ENCODE results near the gene SEPSECS. TPM values are rescaled to one million over a fixed set of nuclear protein-coding genes. Genes with fewer than 3 reads are reported as not detected.

SEPSECS gene
- total RNA-seq, 4 donors from 2014 or later: 4.7 to 7.7 (median 6.8) TPM

DNA sequence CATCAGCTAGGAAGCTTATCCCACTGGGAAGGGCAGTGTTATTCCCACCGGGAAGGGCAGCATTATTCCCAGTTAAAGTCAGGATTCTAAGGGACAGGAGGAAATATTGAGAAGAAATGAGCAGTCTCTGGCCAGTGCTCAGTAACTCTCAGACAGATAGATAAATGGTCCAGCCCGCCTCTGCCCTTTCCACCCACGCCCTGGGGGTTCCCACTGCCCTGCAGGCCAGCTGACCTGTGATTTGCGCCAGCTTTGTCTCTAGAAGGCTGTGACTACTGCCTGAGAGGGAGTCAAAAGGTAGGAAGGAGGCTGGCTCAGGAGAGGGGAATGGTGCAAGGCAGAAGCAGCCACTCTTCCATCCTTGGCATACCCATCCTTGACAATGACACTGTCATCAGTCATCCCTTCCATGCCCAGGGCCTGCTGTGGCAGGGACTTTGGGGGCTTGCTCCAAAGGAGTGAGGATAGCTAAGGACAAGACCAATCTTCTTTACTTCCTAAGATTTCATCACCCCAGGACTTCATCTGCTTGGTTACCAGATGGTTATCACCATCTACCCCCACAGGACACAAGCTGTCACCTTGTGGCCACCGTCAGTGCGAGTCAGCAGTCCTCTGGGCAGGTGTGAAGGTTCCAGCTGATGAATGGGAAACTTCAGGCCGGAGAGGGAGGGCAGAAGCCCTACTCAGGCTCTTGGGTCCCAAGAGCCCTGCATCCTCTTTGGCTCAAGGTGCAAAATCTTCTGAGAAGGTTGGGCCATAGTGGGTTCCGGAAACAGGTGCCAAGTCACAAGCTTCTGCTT lies 49.5 kb downstream of the SEPSECS start:
- no peak for DNase-seq (ENCODE audit: low spot score)
- no peak for ATAC-seq (ENCODE audit: low FRiP score)
- TF ChIP-seq, protein P1, sequence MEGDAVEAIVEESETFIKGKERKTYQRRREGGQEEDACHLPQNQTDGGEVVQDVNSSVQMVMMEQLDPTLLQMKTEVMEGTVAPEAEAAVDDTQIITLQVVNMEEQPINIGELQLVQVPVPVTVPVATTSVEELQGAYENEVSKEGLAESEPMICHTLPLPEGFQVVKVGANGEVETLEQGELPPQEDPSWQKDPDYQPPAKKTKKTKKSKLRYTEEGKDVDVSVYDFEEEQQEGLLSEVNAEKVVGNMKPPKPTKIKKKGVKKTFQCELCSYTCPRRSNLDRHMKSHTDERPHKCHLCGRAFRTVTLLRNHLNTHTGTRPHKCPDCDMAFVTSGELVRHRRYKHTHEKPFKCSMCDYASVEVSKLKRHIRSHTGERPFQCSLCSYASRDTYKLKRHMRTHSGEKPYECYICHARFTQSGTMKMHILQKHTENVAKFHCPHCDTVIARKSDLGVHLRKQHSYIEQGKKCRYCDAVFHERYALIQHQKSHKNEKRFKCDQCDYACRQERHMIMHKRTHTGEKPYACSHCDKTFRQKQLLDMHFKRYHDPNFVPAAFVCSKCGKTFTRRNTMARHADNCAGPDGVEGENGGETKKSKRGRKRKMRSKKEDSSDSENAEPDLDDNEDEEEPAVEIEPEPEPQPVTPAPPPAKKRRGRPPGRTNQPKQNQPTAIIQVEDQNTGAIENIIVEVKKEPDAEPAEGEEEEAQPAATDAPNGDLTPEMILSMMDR (IDR thresholded peaks at IDR 0.05): no peak

DNA sequence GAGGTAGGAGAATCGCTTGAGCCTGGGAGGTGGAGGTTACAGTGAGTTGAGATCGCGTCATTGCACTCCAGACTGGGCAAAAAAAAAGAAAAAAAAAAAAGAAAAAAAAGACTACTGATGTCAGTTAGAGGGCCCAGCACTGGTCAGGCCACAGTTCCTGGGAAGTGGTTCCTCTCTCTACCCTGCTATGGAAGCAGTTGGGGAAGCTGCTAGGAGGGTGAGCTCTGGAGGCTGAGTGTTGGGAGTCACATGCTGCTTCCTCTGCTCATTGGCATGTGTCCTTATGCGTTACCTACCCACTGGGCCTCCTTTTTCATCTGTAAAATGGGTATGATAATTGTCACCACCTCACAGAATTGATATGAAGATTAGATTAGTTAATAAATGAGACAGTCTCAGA lies 50.7 kb downstream of the SEPSECS start:
- ATAC-seq (ENCODE audit: low FRiP score) (no peak), DNase-seq (ENCODE audit: low spot score) (no peak)
- TF ChIP-seq, protein P1 (IDR thresholded peaks at IDR 0.05): no peak

DNA sequence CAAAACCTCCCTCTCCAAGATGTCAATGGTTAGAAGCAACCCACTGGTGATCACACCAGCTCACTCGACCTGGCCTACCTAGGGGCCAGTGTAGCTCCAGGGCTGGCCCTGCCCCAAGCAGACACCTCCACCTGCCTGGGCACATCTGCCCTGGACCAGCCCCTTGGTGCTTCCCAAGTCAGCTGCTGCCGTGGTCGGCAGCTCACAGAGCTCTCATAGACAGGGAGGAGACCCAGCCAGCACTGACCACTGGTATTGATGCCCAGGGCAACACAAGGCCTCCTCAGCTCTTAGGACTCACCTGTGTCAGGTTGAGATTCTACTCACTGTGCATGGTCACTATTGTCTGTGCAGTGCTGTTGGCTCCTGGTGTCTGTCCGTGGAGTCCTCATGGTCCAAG lies 51.7 kb downstream of the SEPSECS start:
- DNase-seq (ENCODE audit: low spot score): no peak
- ATAC-seq (ENCODE audit: low FRiP score): no peak
- TF ChIP-seq, protein P1 (IDR thresholded peaks at IDR 0.05): no peak

DNA sequence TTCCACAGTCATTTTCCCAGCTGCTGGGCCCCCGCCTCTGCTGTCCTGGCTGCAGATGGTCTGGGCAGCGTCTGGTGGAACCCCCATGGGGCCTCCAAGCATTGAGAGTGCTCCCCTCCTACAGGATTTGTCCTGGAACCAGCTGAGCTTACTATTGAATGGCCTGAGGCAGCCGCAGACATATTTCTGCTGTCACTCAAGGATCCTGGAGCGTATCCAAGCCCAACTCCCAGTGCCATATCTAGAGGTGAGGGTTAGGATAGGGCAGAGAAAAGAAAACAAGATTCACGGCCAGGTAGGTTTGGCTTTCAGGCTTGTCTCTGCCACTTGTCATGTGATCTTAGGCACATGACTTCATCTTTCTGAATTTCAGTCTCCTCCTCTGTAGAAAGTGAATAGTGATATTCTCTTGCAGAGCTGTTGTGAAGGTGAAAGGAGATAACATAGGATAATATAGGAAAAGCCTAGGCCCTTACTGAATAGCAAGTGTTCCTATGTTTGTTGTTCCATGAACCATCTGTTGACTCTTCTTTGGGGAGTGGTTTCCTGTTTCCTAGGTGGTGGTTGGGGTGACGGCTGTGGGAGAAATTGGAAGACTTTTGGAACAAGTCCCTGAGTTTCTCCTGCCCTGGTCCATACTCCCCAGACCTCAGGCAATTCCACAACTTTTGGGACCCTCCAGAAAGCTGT lies 52.3 kb downstream of the SEPSECS start:
- no peak for DNase-seq (ENCODE audit: low spot score)
- TF ChIP-seq, protein P1 (IDR thresholded peaks at IDR 0.05): no peak
- no peak for ATAC-seq (ENCODE audit: low FRiP score)

DNA sequence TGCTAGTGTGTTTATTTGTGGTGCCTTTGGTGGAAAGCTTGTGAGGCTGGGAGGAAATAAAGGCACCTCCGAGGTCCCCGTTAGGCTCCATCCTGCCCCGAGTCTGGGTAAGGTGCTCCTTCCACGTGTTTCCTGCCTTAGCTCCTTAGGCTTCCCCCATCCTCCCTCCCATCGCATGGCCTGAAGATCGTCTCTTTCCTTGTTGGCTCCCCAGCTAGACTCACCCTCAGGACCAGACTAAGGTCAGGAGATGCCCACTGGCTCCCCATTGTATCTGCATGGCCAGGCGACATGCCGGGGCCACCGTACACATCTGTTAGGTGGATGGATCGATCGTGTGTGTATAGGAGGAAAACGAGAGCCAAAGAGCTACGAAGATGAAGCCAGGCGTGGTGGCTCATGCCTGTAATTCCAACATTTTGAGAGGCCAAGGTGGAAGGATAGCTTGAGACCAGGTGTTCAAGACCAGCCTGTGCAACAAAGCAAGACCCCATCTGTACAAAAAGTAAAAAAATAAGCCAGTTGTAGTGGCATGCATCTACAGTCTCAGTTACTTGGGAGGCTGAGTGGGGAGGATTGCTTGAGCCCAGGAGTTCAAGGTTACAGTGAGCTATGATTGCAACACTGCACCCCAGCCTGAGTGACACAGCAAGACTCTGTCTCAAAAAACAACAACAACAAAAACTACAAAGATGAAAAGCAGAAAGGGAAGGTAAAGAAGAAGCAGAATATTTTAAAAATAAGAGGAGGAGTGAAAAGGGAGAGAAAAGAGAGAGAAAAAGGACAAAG lies 53.7 kb downstream of the SEPSECS start:
- ATAC-seq (ENCODE audit: low FRiP score) (no peak), DNase-seq (ENCODE audit: low spot score) (no peak)
- TF ChIP-seq, protein P1 (IDR thresholded peaks at IDR 0.05): no peak

DNA sequence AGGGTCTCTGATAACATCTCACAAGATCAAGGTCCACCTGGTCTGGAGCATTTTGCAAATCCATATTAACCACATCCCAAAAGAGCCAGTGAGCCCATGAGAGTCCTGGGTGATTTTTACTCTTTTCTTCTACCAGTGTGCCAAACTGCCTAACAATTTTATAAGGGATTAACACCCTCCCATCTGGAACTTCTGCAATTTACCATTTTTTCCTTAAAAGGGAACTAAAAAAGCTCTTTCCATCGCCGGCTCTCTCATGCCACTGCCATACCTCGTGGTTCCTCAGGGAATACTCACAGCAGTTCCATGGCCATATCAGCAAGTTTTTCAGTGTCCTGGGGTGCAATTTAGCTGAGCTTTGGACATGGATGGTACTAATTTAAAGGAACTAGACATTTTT lies 55.7 kb downstream of the SEPSECS start:
- TF ChIP-seq, protein P1 (IDR thresholded peaks at IDR 0.05): no peak
- DNase-seq (ENCODE audit: low spot score) (no peak), ATAC-seq (ENCODE audit: low FRiP score) (no peak)

Measured in omental fat pad (tissue), 4 donors.